GM19438 (cell line): ENCODE measurements around the gene FNDC3B.
"Not testable (repeated sequence)": the region's sequence is repeated elsewhere in the genome, so short reads cannot be mapped to it uniquely, and the experiment has no call there.

Experiments
- ATAC-seq: cut with Tn5 transposase; IDR thresholded peaks from one replicate; pipeline ENCODE4 v1.9.1; 2021; ENCODE audit warnings: low read depth; ENCODE audit not compliant: unreplicated experiment

FNDC3B gene

GRCh38 chr3:172251211-172251610 is 211.8 kb downstream of the FNDC3B start:
- ATAC-seq, result no peak

- ATAC-seq, result no peak
Observed at GRCh38 chr3:172253200-172253599, 213.8 kb downstream of the FNDC3B start.

- no peak for ATAC-seq
Observed at GRCh38 chr3:172254542-172254941, 215.2 kb downstream of the FNDC3B start.

- ATAC-seq, result not testable (repeated sequence)
Observed at GRCh38 chr3:172255321-172255720, 215.9 kb downstream of the FNDC3B start.

- ATAC-seq, result no peak
Observed at GRCh38 chr3:172256101-172256734, 216.8 kb downstream of the FNDC3B start.

GRCh38 chr3:172257648-172258400 is 218.4 kb downstream of the FNDC3B start:
- no peak for ATAC-seq

GRCh38 chr3:172258624-172259023 is 219.2 kb downstream of the FNDC3B start:
- ATAC-seq, result no peak

GRCh38 chr3:172259111-172259541 is 219.7 kb downstream of the FNDC3B start:
- no peak for ATAC-seq

- no peak for ATAC-seq
Observed at GRCh38 chr3:172259726-172260248, 220.4 kb downstream of the FNDC3B start.

GRCh38 chr3:172260381-172260780 is 221.0 kb downstream of the FNDC3B start:
- ATAC-seq, result no peak

GRCh38 chr3:172261054-172261453 is 221.7 kb downstream of the FNDC3B start:
- ATAC-seq, result no peak

- ATAC-seq, result no peak
Observed at GRCh38 chr3:172262991-172263608, 223.7 kb downstream of the FNDC3B start.

GRCh38 chr3:172263781-172264486 is 224.6 kb downstream of the FNDC3B start:
- ATAC-seq, result no peak

- ATAC-seq, result no peak
Observed at GRCh38 chr3:172266103-172266502, 226.7 kb downstream of the FNDC3B start.

- no peak for ATAC-seq
Observed at GRCh38 chr3:172268425-172268824, 229.0 kb downstream of the FNDC3B start.

- no peak for ATAC-seq
Observed at GRCh38 chr3:172268868-172269267, 229.5 kb downstream of the FNDC3B start.

- ATAC-seq, result peak; percentile 92
Observed at GRCh38 chr3:172270557-172271166, 231.3 kb downstream of the FNDC3B start.

GRCh38 chr3:172271386-172271976 is 232.1 kb downstream of the FNDC3B start:
- no peak for ATAC-seq

GRCh38 chr3:172272698-172273097 is 233.3 kb downstream of the FNDC3B start:
- ATAC-seq, result no peak

GRCh38 chr3:172273378-172273777 is 234.0 kb downstream of the FNDC3B start:
- no peak for ATAC-seq
